Measurements from ENCODE around the gene TAAR8. TPM values are rescaled to one million over a fixed set of nuclear protein-coding genes. Genes with fewer than 3 reads are reported as not detected.

The TAAR8 gene
- total RNA-seq, 1 experiment from 2014 or later, result not detected

- no TSS peak for BruUV-seq (replicated peaks)
- DNase-seq (no peak), ATAC-seq (no peak)
- Histone ChIP-seq H3F3A (ENCODE audit: low read length, unreplicated experiment) (no peaks in the 10 kb centered on the region), H3K36me3 (ENCODE audit: low read depth, low read length) (no peaks in the 10 kb centered on the region), H3K27ac (ENCODE audit: low read length) (no peak within 1 kb of the TSS), H3K9ac (ENCODE audit: low read length) (no peak within 1 kb of the TSS), H3K4me1 (ENCODE audit: insufficient read depth, low read length) (no peaks in the 10 kb centered on the region), H2AFZ (ENCODE audit: low read length) (no peak within 1 kb of the TSS), H3K9me3 (ENCODE audit: low read length) (no peaks in the 10 kb centered on the region), H4K20me1 (ENCODE audit: low read length) (no peaks in the 10 kb centered on the region), H3K79me2 (ENCODE audit: low read length) (no peaks in the 10 kb centered on the region), H3K4me3 (ENCODE audit: low read length) (no peak within 1 kb of the TSS), H3K9me2 (replicated peaks; ENCODE audit: low read length) (no peaks in the 10 kb centered on the region), H3K4me2 (ENCODE audit: low read length) (no peak within 1 kb of the TSS), H3K27me3 (ENCODE audit: low read length) (peaks cover 12% of the 10 kb centered on the region)
- TF ChIP-seq EZH2phosphoT487 (IDR thresholded peaks at IDR 0.05; ENCODE audit: borderline replicate concordance, low read length), result no peak
- TF ChIP-seq EZH2 (IDR thresholded peaks at IDR 0.05; ENCODE audit: low read length, unreplicated experiment), result no peak
- no peak for TF ChIP-seq CTCF (conservative IDR thresholded peaks at IDR 0.05; ENCODE audit: low read depth, low read length)
- POLR2A ChIA-PET (ENCODE audit: unreplicated experiment), result no interaction called here
- CTCF ChIA-PET, result no interaction called here
- intact Hi-C loops (cut with micrococcal nuclease), result no loop called here
Measured at GRCh38 chr6:132570221-132570777, 17.8 kb downstream of the TAAR8 start, which contains the start of gene TAAR6. Gene TAAR6 (plus strand): TSS chr6:132570322. CDS start chr6:132570322, 0 bp downstream.

GRCh38 chr6:132571774-132572173 is 19.3 kb downstream of the TAAR8 start:
- TF ChIP-seq EZH2phosphoT487 (IDR thresholded peaks at IDR 0.05; ENCODE audit: borderline replicate concordance, low read length) (no peak), CTCF (conservative IDR thresholded peaks at IDR 0.05; ENCODE audit: low read depth, low read length) (no peak), EZH2 (IDR thresholded peaks at IDR 0.05; ENCODE audit: low read length, unreplicated experiment) (no peak)
- no peaks in the 10 kb centered on the region for H3K36me3 ChIP-seq (ENCODE audit: low read depth, low read length)
- H3F3A ChIP-seq (ENCODE audit: low read length, unreplicated experiment), result no peaks in the 10 kb centered on the region
- H4K20me1 ChIP-seq (ENCODE audit: low read length), result no peaks in the 10 kb centered on the region
- no peaks in the 10 kb centered on the region for H3K9me3 ChIP-seq (ENCODE audit: low read length)
- H3K9ac ChIP-seq (ENCODE audit: low read length), result no peak overlapping the region
- CTCF ChIA-PET, result no interaction called here
- peaks cover 5% of the 10 kb centered on the region for H3K27me3 ChIP-seq (ENCODE audit: low read length)
- no peak overlapping the region for H3K27ac ChIP-seq (ENCODE audit: low read length)
- BruUV-seq (replicated peaks), result no TSS peak
- H3K9me2 ChIP-seq (replicated peaks; ENCODE audit: low read length), result no peaks in the 10 kb centered on the region
- DNase-seq (no peak), ATAC-seq (no peak)
- no peak overlapping the region for H3K4me2 ChIP-seq (ENCODE audit: low read length)
- H3K4me1 ChIP-seq (ENCODE audit: insufficient read depth, low read length), result no peaks in the 10 kb centered on the region
- no peak overlapping the region for H3K4me3 ChIP-seq (ENCODE audit: low read length)
- intact Hi-C loops (cut with micrococcal nuclease), result no loop called here
- H2AFZ ChIP-seq (ENCODE audit: low read length), result no peak overlapping the region
- no peaks in the 10 kb centered on the region for H3K79me2 ChIP-seq (ENCODE audit: low read length)
- POLR2A ChIA-PET (ENCODE audit: unreplicated experiment), result no interaction called here

GRCh38 chr6:132584698-132585097 is 32.2 kb downstream of the TAAR8 start:
- BruUV-seq (replicated peaks), result no TSS peak
- CTCF ChIA-PET, result no interaction called here
- H3K4me2 ChIP-seq (ENCODE audit: low read length), result no peak overlapping the region

More at GRCh38 chr6:132584698-132585097, 32.2 kb downstream of the TAAR8 start:
- H3K27ac ChIP-seq (ENCODE audit: low read length), result no peak overlapping the region
- no peaks in the 10 kb centered on the region for H3K27me3 ChIP-seq (ENCODE audit: low read length)
- POLR2A ChIA-PET (ENCODE audit: unreplicated experiment), result no interaction called here
- no peaks in the 10 kb centered on the region for H3K36me3 ChIP-seq (ENCODE audit: low read depth, low read length)
- DNase-seq, result no peak
- no peak overlapping the region for H2AFZ ChIP-seq (ENCODE audit: low read length)
- no peak for TF ChIP-seq EZH2phosphoT487 (IDR thresholded peaks at IDR 0.05; ENCODE audit: borderline replicate concordance, low read length)
- no peak for TF ChIP-seq EZH2 (IDR thresholded peaks at IDR 0.05; ENCODE audit: low read length, unreplicated experiment)
- no peak for TF ChIP-seq CTCF (conservative IDR thresholded peaks at IDR 0.05; ENCODE audit: low read depth, low read length)
- intact Hi-C loops (cut with micrococcal nuclease), result no loop called here
- no peaks in the 10 kb centered on the region for H4K20me1 ChIP-seq (ENCODE audit: low read length)
- no peaks in the 10 kb centered on the region for H3K4me1 ChIP-seq (ENCODE audit: insufficient read depth, low read length)
- no peaks in the 10 kb centered on the region for H3F3A ChIP-seq (ENCODE audit: low read length, unreplicated experiment)
- no peak for ATAC-seq
- H3K4me3 ChIP-seq (ENCODE audit: low read length), result no peak overlapping the region
- no peaks in the 10 kb centered on the region for H3K9me3 ChIP-seq (ENCODE audit: low read length)
- no peaks in the 10 kb centered on the region for H3K79me2 ChIP-seq (ENCODE audit: low read length)
- no peak overlapping the region for H3K9ac ChIP-seq (ENCODE audit: low read length)
- H3K9me2 ChIP-seq (replicated peaks; ENCODE audit: low read length), result no peaks in the 10 kb centered on the region

Data from PC-3 (cell line).